Measurements from ENCODE around the gene ATAD3C. TPM values are rescaled to one million over a fixed set of nuclear protein-coding genes. Genes with fewer than 3 reads are reported as not detected.
"Not testable (repeated sequence)": the region's sequence is repeated elsewhere in the genome, so short reads cannot be mapped to it uniquely, and the experiment has no call there.

The ATAD3C gene
- 0.90 TPM for polyA plus RNA-seq (ENCODE audit: insufficient read length)

DNA sequence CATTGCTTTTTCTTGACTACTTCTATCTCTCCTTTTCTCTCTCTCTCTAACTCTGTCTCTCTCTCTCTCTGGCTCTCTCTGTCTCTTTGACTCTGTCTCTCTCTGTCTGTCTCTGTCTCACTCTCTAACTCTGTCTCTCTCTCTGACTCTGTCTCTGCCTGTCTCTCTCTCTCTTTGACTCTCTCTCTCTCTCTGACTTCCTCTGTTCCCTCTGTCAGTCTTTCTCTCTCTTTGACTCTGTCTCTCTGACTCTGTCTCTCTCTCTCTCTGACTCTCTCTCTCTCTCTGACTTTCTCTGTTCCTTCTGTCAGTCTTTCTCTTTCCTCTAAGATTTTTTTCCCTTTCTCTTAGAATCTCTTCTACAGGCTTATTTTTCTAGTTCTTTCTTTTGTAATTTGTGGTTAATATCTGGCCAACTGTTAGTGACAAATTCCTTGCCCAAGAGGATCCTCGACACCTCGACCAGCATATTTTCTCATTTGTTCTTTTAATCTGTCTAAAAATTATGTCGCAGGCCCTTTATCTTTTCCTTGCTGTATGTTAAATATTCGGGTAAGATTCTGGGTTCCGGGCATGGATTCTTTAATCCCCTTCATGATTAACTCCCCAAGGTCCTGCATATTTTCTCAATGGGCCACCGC is at the start of gene ATAD3C:
ATAD3C (plus strand) TSS at position 591 of the 641 bp plus-strand sequence. CDS start 995 bp downstream, outside the sequence.
- DNase-seq = no peak

GRCh38 chr1:1399872-1400575 is 49.5 kb upstream of the ATAD3C start:
- DNase-seq = no peak

- no peak for DNase-seq
Observed at GRCh38 chr1:1400576-1401456, 48.7 kb upstream of the ATAD3C start.

GRCh38 chr1:1401457-1402010 is 48.0 kb upstream of the ATAD3C start:
- DNase-seq = no peak

GRCh38 chr1:1402072-1402900 is 47.2 kb upstream of the ATAD3C start:
- DNase-seq = no peak

GRCh38 chr1:1402901-1403392 is 46.5 kb upstream of the ATAD3C start:
- DNase-seq = not testable (repeated sequence)

- DNase-seq = no peak
Observed at GRCh38 chr1:1403653-1404052, 45.8 kb upstream of the ATAD3C start.

DNA sequence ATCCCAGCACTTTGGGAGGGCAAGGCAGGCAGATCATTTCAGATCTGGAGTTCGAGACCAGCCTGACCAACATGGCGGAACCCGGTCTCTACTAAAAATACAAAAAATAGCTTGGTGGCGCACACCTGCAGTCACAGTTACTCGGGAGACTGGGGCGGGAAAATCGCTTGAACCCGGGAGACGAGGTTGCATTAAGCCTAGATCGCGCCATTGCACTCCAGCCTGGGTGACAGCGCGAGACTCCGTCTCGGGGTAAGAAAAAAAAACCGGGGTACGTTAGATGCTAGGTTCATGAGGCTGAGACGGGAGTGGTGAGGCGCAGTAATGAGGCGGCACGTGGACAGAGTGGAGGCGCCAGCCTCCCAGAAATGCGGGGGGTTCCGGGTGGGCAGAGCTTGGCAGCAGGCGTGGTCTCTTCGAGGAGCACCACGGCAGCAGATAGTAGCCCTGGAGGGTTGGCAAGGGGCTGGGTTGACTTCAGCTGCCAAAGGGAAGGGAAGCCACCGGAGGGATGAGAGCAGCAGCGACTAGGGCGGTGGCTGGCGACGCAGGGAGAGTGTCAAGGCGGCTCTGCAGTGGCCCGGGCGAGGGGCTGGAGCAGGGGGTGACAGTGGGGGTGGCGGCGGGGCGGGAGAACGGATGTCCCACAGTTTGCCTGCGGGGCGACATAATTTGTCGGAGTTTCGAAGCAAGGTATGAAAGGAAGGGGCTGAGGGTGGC is 43.2 kb upstream of the ATAD3C start:
- DNase-seq = no peak

- peak; percentile 95 for DNase-seq
Observed at GRCh38 chr1:1406821-1407635, 42.5 kb upstream of the ATAD3C start, which contains the start of gene MRPL20. Gene MRPL20 (minus strand): TSS chr1:1407293. CDS start chr1:1407217, 76 bp downstream.

- no peak for DNase-seq
Observed at GRCh38 chr1:1407636-1408318, 41.7 kb upstream of the ATAD3C start.

DNA sequence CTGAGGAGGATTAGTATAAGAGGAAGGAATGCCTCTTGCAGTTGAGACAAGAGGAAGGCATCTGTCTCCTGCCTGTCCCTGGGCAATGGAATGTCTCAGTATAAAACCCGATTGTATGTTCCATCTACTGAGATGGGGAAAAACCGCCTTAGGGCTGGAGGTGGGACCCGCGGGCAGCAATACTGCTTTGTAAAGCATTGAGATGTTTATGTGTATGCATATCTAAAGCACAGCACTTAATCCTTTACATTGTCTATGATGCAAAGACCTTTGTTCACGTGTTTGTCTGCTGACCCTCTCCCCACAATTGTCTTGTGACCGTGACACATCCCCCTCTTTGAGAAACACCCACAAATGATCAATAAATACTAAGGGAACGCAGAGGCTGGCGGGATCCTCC is 39.3 kb upstream of the ATAD3C start:
- not testable (repeated sequence) for DNase-seq

DNA sequence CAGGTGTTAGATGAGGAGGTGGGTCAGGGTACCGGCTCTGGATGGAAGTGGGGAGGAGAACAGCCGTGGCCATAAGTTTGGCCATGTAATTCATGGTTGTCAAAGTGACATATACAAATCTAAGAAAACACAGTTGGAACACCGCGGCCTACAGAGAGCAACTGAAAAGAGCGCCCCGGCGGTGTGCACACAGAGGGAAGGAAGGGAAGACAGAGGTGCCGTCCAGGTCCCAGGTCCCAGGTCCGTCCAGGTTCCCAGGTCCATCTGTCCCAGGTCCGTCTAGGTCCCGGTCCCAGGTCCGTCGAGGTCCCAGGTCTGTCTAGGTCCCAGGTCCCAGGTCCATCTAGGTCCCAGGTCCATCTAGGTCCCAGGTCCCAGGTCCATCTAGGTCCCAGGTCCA is 37.9 kb upstream of the ATAD3C start:
- no peak for DNase-seq

DNA sequence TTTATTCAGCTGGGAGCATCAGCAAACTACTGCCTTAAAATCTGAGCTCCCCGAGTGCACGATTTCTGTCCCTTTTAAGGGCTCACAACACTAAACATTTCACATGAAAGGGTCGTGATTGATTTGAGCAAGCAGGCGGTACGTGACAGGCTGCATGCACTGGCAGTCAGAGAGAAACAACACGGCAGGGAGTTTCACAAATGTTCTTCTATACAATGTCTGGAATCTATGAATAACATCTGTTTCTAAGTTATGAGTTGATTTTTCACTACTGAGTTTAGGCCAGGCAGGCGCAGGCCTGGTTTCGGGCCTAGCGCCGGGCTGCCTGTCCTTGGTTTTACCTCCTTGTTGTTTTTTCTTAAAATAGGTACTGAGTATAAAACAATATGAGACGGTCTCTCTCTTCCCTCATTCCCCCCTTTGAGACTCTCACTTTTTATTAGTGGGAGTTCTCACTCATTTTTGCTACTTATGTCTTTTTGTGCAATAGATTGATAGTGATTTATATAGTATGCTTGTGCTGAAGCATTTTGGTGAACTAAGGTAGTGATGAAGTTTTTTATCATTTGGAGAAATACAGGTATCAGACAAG is 37.1 kb upstream of the ATAD3C start:
- DNase-seq = not testable (repeated sequence)

- no peak for DNase-seq
Observed at GRCh38 chr1:1415751-1416150, 33.7 kb upstream of the ATAD3C start.

DNA sequence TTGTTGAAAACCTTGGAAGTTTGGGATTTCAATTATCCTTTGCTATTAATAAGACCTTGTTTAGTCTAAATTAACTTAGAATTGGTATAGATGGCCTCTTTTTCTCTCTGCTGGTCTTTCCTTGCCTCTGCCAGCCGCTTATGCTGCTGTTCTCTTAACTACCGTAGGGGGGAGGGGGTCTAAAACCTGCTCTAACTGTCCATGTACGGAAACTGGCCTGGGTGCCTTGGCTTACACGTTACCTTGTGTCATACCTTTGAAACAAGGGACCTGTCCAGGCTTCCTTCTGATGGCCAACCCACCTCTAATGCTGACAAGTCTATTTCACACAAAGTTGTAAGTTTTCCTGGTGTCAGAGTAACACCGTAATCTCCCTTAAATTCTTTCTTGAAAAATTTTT is 32.1 kb upstream of the ATAD3C start:
- DNase-seq = not testable (repeated sequence)

GRCh38 chr1:1417825-1418463 is 31.5 kb upstream of the ATAD3C start:
- not testable (repeated sequence) for DNase-seq

DNA sequence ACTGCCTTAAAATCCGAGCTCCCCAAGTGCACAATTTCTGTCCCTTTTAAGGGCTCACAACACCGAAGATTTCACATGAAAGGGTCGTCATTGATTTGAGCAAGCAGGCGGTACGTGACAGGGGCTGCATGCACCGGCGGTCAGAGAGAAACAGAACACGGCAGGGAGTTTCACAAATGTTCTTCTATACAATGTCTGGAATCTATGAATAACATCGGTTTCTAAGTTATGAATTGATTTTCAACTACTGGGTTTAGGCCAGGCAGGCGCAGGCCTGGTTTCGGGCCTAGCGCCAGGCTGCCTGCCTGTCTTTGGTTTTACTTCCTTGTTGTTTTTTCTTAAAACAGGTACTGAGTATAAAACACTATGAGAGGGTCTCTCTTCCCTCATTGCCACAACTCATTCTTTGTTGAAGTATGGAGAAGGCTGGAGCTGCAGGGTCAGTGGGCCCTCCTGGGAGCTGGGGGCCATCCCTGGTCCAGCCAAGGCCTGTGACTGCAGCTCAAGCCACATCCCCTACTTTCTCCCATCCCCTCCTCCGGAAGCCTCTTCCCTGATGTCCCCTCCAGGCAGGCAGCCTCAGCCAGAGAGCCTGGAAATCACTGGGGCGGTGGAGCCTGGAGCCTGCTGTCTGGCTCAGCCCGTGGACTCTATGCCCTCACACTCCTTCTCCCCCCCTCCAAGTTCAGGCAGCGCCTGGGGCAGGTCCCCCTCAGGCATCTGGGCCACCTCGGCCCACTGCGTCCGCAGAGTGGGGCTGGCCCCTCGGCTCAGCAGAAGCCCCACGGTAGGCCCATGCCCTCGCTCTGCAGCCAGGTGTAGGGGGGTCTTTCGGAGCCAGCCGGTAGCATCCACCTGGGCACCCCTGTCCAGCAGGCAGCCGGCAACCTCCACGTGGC is 30.8 kb upstream of the ATAD3C start:
- DNase-seq = no peak
